Caco-2 (cell line): ENCODE results near the gene C10orf120. TPM values are rescaled to one million over a fixed set of nuclear protein-coding genes. Genes with fewer than 3 reads are reported as not detected.

Experiments
- Bru-seq: library from RNA; stranded (reverse); fragments of 400-500 nt; gene quantifications from one replicate; lab custom pipeline; 2021; lab: Mats Ljungman, UMichigan
- BruChase-seq, 2 experiments: library from RNA; stranded (reverse); fragments of 400-500 nt; gene quantifications; one replicate each; lab custom pipeline; 2021; lab: Mats Ljungman, UMichigan
- BruUV-seq: library from RNA; stranded (reverse); fragments of 400-500 nt; replicated peaks from 2 replicates; lab custom pipeline; 2021; lab: Mats Ljungman, UMichigan
- CTCF ChIA-PET: fragments of 300-600 bp; sonication (Branson Sonifier 250); formaldehyde crosslinking; loops from one replicate; lab custom pipeline; 2022; ENCODE audit warnings: antibody characterized with exemption; lab: Charles Lee
- POLR2A ChIA-PET: fragments of 300-600 bp; sonication (Branson Sonifier 250); formaldehyde crosslinking; loops from one replicate; lab custom pipeline; 2022; ENCODE audit warnings: antibody characterized with exemption; lab: Charles Lee
- DNase-seq, 2 experiments: peaks; one replicate each; pipeline versions ENCODE4 v3.0.0 to v3.0.0-alpha.2; 2020 to 2022
- H3K27me3 ChIP-seq: replicated peaks from 2 replicates; pipeline ENCODE4 v1.6.0; 2011; ENCODE audit warnings: low read length; ENCODE audit not compliant: control insufficient read depth, insufficient read depth
- H3K36me3 ChIP-seq: 2 replicates; pipeline ENCODE4 v1.5.1; 2011; ENCODE audit warnings: low read length; ENCODE audit not compliant: control insufficient read depth, insufficient read depth
- H3K4me1 ChIP-seq: fragments of 250-450 bp; sonication (Bioruptor Pico); 2 replicates; pipeline ENCODE4 v1.5.1; 2020; ENCODE audit warnings: mild to moderate bottlenecking
- H3K4me3 ChIP-seq: 2 replicates; pipeline ENCODE4 v1.5.1; 2011; ENCODE audit warnings: low read depth, mild to moderate bottlenecking, control low read depth, low read length
- H3K9me3 ChIP-seq: fragments of 250-450 bp; sonication (Bioruptor Pico); 2 replicates; pipeline ENCODE4 v1.5.1; 2020; ENCODE audit warnings: mild to moderate bottlenecking, moderate library complexity
- H3K27ac Mint-ChIP-seq: one replicate; pipeline ENCODE4 v1.8.0; 2022; ENCODE audit warnings: mixed read lengths; ENCODE audit not compliant: unreplicated experiment
- H3K27me3 Mint-ChIP-seq: one replicate; pipeline ENCODE4 v1.8.0; 2022; ENCODE audit warnings: mixed read lengths; ENCODE audit not compliant: insufficient read depth, unreplicated experiment
- H3K36me3 Mint-ChIP-seq: one replicate; pipeline ENCODE4 v1.8.0; 2022; ENCODE audit warnings: mild to moderate bottlenecking, mixed read lengths; ENCODE audit not compliant: insufficient read depth, unreplicated experiment
- H3K4me1 Mint-ChIP-seq: one replicate; pipeline ENCODE4 v1.8.0; 2022; ENCODE audit warnings: low read depth, mixed read lengths; ENCODE audit not compliant: unreplicated experiment
- H3K4me3 Mint-ChIP-seq: one replicate; pipeline ENCODE4 v1.8.0; 2022; ENCODE audit warnings: mild to moderate bottlenecking, moderate library complexity, mixed read lengths; ENCODE audit not compliant: unreplicated experiment
- H3K9me3 Mint-ChIP-seq: one replicate; pipeline ENCODE4 v1.8.0; 2022; ENCODE audit warnings: mixed read lengths; ENCODE audit not compliant: unreplicated experiment
- CTCF ChIP-seq, 2 experiments: fragments of 200-600 bp in 1 of 2; IDR thresholded peaks; 1 replicate in 1 of 2; 2 replicates in 1 of 2; pipeline versions ENCODE4 v1.5.1 to v1.8.0; 2011 to 2022; ENCODE audit warnings: antibody characterized with exemption in 1 of 2, control low read depth in 1 of 2, inconsistent platforms in 1 of 2, low read depth in 1 of 2, low read length in 1 of 2, mild to moderate bottlenecking in 1 of 2, moderate library complexity in 1 of 2; ENCODE audit not compliant: insufficient read depth in 1 of 2, severe bottlenecking in 1 of 2, unreplicated experiment in 1 of 2
- intact Hi-C: fragments of 100-400 bp; cut with micrococcal nuclease; formaldehyde crosslinking; loops from one replicate; pipeline ENCODE4 v1.10.0; 2022; ENCODE audit not compliant: unreplicated experiment
- long read RNA-seq: library from polyadenylated mRNA; stranded (forward); transcript quantifications from one replicate; pipeline ENCODE4 v2.0.0, GENCODE V29; 2022
- total RNA-seq: library from RNA; stranded (reverse); gene quantifications from 2 replicates; pipeline ENCODE4 v1.2.3, GENCODE V29; 2022

C10orf120 gene
- total RNA-seq = not detected in 2 replicates
- not detected for Bru-seq, nascent RNA
- not detected for BruChase-seq, experiment 1, labeled RNA remaining after a 2-hour chase
- BruChase-seq, experiment 2, labeled RNA remaining after a 6-hour chase = not detected
- long read RNA-seq = 0 reads

GRCh38 chr10:122699796-122700455 is at the start of gene C10orf120:
C10orf120 (minus strand) TSS chr10:122699846; CDS start chr10:122699790, 56 bp downstream.
- CTCF ChIA-PET = no interaction called here
- Mint-ChIP-seq H3K9me3 (no peaks in the 10 kb centered on the region), H3K4me1 (no peaks in the 10 kb centered on the region), H3K4me3 (no peak within 1 kb of the TSS), H3K36me3 (no peaks in the 10 kb centered on the region), H3K27me3 (peaks cover 4% of the 10 kb centered on the region), H3K27ac (no peak within 1 kb of the TSS)
- no TSS peak for BruUV-seq
- Histone ChIP-seq H3K4me1 (no peaks in the 10 kb centered on the region), H3K27me3 (no peaks in the 10 kb centered on the region), H3K9me3 (no peaks in the 10 kb centered on the region; the same call in 1 of the 2 replicates), H3K36me3 (no peaks in the 10 kb centered on the region), H3K4me3 (no peak within 1 kb of the TSS)
- TF ChIP-seq CTCF (IDR thresholded peaks at IDR 0.05; ENCODE audit: insufficient read depth in 1 of 2, low read depth in 1 of 2, low read length in 1 of 2, severe bottlenecking in 1 of 2, unreplicated experiment in 1 of 2) = no peak
- POLR2A ChIA-PET = no interaction called here
- intact Hi-C loops = loop anchor here (5.0 kb wide), 2 partner anchors 133 to 173 kb away; no protein-coding TSS in a partner anchor
- no peak for DNase-seq

GRCh38 chr10:122748496-122748895 is 48.9 kb upstream of the C10orf120 start:
- no peaks in the 10 kb centered on the region for H3K9me3 Mint-ChIP-seq
- no peak overlapping the region for H3K4me3 Mint-ChIP-seq
- H3K4me1 Mint-ChIP-seq = no peaks in the 10 kb centered on the region
- intact Hi-C loops = no loop called here
- BruUV-seq = no TSS peak
- no peak for DNase-seq
- CTCF ChIA-PET = no interaction called here
- Histone ChIP-seq H3K9me3 (no peaks in the 10 kb centered on the region), H3K4me1 (no peaks in the 10 kb centered on the region), H3K36me3 (no peaks in the 10 kb centered on the region), H3K4me3 (no peak overlapping the region), H3K27me3 (peaks cover 1% of the 10 kb centered on the region)
- POLR2A ChIA-PET = no interaction called here
- H3K27me3 Mint-ChIP-seq = peaks cover 15% of the 10 kb centered on the region
- TF ChIP-seq CTCF (IDR thresholded peaks at IDR 0.05; ENCODE audit: insufficient read depth in 1 of 2, low read depth in 1 of 2, low read length in 1 of 2, severe bottlenecking in 1 of 2, unreplicated experiment in 1 of 2) = no peak
- no peaks in the 10 kb centered on the region for H3K36me3 Mint-ChIP-seq
- H3K27ac Mint-ChIP-seq = no peak overlapping the region

GRCh38 chr10:122746408-122746807 is 46.8 kb upstream of the C10orf120 start:
- no peak overlapping the region for H3K4me3 Mint-ChIP-seq
- BruUV-seq = no TSS peak
- Histone ChIP-seq H3K27me3 (peaks cover 1% of the 10 kb centered on the region), H3K4me3 (no peak overlapping the region), H3K36me3 (no peaks in the 10 kb centered on the region), H3K9me3 (no peaks in the 10 kb centered on the region), H3K4me1 (no peaks in the 10 kb centered on the region)
- ChIA-PET POLR2A (no interaction called here), CTCF (no interaction called here)
- DNase-seq = no peak
- peaks cover 24% of the 10 kb centered on the region for H3K27me3 Mint-ChIP-seq
- no peaks in the 10 kb centered on the region for H3K9me3 Mint-ChIP-seq
- no peaks in the 10 kb centered on the region for H3K4me1 Mint-ChIP-seq
- H3K36me3 Mint-ChIP-seq = no peaks in the 10 kb centered on the region
- TF ChIP-seq CTCF (IDR thresholded peaks at IDR 0.05; ENCODE audit: insufficient read depth in 1 of 2, low read depth in 1 of 2, low read length in 1 of 2, severe bottlenecking in 1 of 2, unreplicated experiment in 1 of 2) = no peak
- intact Hi-C loops = no loop called here
- no peak overlapping the region for H3K27ac Mint-ChIP-seq
